Sciatic nerve (tissue), 2 donors: ENCODE results near the gene MLPH. TPM values are rescaled to one million over a fixed set of nuclear protein-coding genes. Genes with fewer than 3 reads are reported as not detected.
A peak's percentile ranks its signal among the peaks of the same experiment; 100 is the strongest.
"Not testable (repeated sequence)": the region's sequence is repeated elsewhere in the genome, so short reads cannot be mapped to it uniquely, and the experiment has no call there.

Experiments
- ATAC-seq: fragments of 200-7000 bp; cut with Tn5 transposase; one replicate; pipeline ENCODE4 v1.9.1; 2020; ENCODE audit warnings: mild to moderate bottlenecking, moderate library complexity
- DNase-seq: peaks from one replicate; pipeline ENCODE4 v3.0.0-alpha.2; 2020; ENCODE audit warnings: low spot score
- intact Hi-C: fragments of 100-400 bp; cut with DNase I; formaldehyde crosslinking; loops from one replicate; pipeline ENCODE4 v1.14.2; 2022
- total RNA-seq: library from RNA; stranded (reverse); fragmentation: NEBNext Ultra II Directional; extraction: Animal tissue kit (Norgen Biotek cat#: 25700); gene quantifications from one replicate; pipeline ENCODE4 v1.2.1, GENCODE V29; 2021
- donor health status: DM: no; HTN: no; CAD: no.
- donor health status: DM: no; HTN: no; CAD: no.

The MLPH gene
- total RNA-seq, 1 donor from 2014 or later: 25.5 TPM

DNA sequence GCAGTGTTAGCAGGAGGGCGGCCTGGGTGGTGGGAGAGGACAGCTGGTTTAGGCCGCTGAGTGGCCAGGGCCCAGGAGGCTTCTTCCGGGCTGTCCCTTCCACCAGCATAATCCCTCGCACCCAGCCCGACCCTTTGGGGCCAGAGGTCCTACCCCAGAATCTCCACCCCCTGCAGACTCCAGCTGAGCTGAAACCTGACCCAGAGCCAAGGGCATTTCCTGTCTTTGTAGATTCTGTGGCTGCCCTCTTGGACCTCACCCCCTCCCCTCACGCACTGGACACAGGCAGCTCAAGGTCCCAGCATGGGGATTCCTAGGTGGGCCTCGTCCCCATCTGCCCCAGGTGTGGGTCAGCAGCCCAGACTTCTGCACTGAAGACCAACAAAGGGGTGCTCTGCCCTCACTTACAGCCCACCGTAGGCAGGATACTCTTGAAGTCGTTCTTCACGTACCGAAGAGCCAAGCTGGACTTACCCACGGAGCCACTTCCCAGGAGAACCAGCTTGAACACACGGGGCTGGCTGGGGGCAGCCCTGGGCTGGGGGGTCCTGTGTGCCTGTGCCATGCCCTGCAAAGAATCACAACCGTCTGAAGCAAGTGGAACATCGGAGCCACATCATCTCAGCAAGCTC, 98.7 kb downstream of the MLPH start:
- ATAC-seq (no peak), DNase-seq (no peak)
- intact Hi-C loops: no loop called here

DNA sequence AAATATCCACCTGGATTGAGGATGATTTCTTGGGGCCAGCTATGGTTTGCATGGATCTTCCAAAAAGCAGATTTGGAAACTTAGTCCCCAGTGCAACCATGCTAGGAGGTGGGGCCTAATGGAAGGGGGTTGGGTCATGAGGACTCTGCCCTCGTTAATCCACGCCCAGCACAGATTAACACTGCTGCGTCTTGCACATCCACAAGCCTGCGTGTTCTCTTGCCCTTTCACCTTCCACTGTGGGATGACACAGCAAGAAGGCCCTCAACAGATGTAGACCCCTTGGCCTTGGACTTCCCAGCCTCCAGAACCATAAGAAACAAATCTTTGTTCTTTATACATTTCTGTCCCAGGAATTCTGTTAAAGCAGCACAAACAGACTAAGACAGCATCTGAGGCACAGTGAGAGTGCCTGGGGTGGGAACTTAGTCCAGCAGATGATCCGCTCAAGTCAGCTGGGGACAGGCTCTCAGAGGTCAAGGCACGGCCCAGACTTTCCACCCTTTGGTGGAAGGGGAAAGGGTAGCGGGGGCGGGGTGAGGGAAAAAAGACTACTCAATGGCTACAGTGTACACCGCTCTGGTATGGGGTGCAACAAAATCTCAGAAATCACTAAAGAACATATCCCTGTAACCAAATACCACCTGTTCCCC, 101.1 kb downstream of the MLPH start:
- intact Hi-C loops: no loop called here
- no peak for DNase-seq
- no peak for ATAC-seq

DNA sequence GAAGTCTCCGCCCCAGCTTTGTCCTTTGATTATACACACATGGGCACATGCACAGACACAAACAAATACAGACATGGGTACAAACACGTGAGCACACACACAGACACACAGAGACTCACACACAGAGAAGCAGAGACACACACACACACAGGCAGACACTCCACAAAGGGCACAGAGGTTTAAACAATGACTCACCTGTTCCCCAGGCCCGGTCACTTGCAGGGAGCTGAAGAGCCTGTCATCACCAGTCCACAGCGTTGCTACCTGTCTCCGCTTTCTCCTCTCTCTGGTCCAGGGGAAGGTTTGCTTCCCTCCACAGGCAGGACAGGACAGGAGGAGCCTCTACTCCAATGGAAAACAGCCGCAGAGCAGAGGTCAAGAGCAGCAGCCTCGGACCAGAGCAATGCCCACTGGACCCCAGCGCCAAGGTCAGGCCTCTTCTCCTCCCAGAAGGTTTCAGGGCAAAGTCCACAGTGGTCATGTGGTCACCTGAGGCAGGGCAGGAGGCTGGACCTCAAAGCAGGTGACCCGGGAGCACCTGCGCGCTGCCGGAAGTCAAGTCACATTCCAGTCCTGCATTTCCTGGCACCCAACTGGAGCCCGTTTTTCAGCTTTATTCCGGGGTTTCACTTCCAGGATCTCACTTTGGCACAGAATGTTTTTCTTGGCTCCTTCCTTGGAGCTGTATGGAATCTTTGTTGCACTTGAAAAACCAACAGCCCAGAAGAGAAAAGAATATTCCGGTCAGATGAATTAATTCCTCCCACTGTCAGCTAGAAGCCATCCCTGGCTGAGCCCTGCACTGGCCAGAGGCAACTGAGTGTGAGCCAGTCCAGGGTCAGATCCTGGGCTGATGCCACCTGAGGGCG, 103.5 kb downstream of the MLPH start, which contains the start of gene RAB17:
Gene RAB17, minus strand, starts transcription at position 463 of the 869 bp plus-strand sequence. CDS start 4,580 bp downstream, outside the sequence.
- intact Hi-C loops: no loop called here
- peak; percentile 31 for ATAC-seq

DNA sequence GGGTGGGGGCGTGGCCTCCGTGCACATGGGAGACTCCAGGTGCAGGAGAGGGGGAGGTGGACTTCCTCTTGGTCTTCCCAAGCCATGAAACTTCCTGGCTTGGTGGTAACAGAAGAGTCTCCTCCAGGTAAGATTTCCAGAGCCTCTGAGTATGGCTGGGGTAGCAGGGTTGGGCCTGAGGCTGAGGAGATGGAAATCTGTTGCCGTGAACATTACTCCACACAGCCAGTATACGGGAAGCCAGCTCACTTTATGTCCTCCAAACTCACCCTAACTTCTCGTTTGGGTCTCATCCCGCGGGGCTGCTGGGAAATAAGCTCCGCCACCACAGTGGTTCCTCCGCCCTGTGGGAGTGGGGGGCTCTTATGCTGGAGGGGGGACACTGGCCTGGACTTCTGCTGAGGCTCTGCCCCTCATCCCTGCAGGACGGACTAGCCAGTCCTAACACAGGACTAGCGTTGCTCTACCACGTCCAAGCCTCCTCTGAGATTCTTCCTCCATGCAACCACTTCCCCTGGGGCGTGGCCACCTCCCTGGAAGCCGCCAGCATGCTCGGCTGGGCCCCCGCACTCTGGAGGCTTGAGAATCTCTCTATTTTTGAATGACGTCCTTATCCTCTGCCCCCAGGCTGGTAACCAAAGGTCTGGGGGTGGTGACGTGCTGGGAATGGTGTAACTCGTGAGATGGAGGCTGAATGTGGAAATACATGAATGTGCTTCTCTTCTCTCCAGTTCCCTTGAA, 104.3 kb downstream of the MLPH start:
- peak; percentile 54 for ATAC-seq
- intact Hi-C loops: no loop called here

More for the DNA sequence above, 103.5 kb downstream of the MLPH start, which contains the start of gene RAB17:
- DNase-seq: no peak

DNA sequence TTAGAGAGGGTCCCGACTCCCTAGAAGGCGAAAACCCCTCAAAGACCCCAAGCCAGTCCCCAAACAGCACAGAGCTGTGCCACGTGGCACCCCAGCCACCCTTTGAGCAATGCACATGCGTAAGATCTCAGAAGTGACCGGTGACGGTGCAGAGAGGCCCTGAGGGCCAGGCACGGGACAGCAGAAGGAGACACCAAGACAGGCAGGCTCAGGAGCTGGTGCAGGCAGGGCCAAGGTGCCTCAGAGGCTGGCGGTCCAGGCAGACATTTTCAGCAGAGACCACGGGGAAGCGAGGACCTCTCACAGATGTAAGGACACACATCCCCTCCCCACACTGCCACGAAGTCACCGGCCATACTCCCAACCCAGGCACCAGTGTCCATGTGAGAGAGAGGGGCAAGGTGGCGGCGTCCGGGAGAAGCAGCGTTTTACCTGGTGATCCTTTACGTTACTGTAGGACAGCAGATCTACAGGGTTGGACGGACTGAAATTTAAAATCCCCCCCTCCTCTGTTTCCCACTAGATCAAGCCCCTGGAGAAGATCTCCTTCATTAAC, 105.5 kb downstream of the MLPH start:
- intact Hi-C loops: no loop called here
- no peak for DNase-seq
- no peak for ATAC-seq

More for the DNA sequence above, 104.3 kb downstream of the MLPH start:
- DNase-seq: no peak

DNA sequence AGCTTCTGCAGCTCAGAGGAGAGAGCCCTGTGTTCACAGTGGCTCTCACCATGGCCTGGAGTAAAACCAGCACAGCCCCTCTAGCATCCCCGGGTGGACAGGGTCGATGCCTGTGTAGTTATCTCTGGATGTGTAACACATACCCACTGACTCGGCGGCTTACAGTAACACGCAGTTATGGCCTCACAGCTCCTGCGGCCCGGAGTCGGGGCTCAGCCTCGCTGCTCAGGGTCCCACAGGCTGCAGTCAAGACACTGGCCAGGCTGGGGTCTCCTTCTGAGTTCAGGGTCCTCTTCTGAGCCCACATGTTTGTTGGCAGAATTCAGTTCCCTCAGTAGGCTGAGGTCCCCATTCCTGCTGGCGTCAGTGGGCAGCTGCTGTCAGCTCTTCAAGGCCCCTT, 106.0 kb downstream of the MLPH start:
- intact Hi-C loops: no loop called here
- no peak for DNase-seq
- no peak for ATAC-seq

DNA sequence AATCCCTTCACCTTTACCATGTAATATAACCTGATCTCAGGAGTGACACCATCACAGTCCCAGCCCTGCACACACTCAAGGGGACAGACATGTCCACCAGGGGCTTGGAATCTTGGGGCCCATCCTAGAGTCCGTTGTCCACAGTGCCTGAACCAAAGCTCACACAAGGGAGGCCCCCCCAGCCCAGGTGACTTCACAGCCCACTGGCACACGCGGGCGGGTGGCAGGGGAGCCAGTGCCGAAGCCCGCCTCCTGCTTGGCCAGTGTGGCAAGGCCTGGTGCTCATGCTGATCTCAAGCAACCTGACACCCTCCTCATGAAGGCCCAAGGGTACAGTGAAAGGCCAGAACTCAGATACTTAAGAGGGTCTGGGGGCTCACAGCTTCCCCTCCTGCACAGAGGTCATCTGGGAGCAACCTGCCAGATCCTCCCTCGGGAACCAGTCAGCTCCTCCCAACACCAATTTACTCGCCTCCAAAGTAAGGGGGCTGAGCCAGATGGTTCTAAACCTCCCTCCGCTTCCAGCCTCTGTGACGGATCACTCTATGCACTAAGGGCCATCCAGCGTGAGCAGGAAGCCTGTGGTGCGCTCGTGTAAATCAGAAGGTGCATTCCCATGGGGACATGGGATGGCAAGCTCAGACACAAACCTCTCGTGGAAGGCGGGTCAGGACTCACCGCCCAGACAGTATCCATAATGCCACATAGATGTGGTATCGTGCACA, 106.7 kb downstream of the MLPH start:
- no peak for DNase-seq
- ATAC-seq: no peak
- intact Hi-C loops: no loop called here

DNA sequence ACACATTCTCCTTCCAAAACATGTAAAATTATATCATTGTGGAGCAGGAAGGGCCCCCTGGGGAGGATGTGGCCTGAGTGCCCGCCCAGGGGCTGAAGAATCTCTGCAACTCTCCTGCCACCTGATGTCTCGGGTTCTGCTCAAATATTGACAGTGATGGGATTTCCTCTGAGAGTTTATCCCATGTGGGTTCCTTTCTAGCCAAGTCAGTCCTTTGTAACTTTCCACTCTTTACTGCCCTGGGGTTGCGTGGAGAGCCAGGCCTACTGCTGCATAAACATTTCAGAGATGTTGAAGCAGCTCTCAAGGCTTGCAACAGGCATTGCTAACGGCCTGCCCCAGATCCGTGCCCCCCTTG, 107.4 kb downstream of the MLPH start:
- intact Hi-C loops: no loop called here
- no peak for ATAC-seq
- DNase-seq: no peak

DNA sequence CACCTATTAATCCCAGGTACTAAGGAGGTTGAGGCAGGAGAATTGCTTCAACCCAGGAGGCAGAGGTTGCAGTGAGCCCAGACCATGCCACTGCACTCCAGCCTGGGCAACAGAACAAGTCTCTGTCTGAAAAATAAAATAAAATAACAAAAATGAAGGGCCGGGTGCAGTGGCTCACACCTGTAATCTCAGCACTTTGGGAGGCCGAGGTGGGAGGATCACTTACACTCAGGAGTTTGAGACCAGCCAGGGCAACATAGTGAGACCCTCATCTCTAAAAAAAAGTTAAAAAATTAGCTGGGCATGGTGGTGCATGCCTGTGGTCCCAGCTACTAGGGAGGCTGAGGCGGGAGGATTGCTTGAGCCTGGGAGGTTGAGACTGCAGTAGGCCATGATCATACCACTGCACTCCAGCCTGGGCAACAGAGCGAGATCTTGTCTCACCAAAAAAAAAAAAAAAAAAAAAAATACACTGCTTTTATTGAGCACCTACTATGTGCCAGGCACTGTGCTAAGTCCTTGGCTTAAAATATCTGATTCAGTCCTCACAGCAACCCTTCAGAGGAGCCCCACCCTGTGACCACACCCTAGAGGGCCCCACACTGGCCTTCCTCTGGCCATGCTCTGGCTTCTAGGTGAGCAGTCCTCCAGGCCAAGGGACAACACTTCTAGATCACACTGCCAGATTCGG, 108.9 kb downstream of the MLPH start:
- ATAC-seq, DNase-seq, intact Hi-C loops: not testable (repeated sequence)

DNA sequence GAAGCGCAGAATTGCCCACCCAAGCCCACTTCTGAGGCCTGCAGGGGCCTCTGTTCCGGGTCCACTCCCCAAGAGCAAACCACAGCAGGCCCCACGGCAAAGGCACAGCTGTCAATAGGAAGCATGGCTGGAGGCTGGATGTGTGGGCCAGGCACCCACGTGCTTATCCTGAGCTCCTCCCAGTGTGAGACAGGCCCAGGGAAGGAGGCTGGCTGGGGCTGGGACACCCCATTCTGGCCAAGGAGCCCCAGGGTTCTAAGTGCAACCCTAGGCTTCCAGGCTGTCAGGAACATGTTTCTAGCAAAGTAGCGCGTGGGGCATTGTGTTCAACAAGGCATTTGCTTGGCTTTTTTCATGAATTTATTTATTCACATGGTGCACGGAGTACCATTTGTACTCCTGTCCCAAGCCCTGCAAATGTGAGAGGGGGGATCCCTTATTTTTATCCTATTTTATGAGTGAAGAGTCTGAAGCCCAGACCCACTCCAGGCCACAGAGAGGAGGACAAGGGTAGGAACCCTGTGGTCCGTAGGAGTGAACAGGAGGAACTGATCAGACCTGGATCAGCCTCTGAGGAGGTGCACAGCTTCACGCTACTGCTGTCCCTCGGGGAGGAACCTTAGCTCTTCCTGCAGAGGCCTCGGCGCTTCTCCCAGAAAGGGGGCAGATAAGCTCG, 109.6 kb downstream of the MLPH start:
- ATAC-seq (no peak), DNase-seq (peak; percentile 45)
- intact Hi-C loops: no loop called here

DNA sequence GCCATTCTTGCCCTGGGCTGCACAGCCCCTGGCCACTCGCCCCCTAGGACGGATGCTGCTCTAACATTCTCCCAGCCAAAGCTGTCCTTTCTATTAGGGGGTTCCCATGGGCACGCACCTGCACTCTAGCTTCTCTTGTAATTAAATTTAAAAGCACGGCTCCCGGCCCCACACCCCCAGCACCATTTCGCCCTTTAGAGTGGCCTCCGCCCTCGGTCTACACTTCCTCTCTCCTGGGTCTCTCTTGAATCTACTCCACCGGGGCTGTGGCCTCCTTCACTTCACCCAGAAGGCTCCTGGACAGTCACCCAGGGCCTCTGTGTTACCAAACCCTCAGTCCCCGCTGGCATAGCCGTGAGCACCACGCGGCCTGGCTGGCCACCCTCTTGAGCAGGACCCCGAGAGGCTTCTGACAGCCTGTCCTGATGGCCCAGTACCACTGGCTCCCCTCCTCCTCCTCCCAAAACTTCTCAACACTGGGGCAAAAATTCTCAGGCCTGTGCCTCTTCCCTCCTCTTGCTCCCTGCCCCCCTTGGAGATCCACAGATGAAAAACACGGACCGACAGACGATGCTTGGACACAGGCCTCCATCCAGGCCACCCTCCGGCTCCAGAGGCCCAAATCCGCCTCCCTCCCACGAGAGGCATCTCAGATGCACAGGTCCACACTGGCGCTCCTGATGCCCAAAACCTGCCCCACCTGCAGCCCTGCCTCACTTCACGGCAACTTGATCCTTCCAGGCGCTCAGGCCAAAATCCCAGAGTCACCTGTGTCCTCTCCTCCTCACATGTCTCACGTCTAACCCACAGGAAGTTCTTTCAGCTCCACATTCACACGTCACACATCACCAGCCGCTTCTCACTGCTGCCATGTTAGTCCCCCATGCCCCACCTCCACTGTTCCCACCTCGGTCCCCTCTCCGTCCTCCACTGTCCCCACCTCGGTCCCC, 110.4 kb downstream of the MLPH start:
- ATAC-seq: no peak
- intact Hi-C loops: no loop called here
- DNase-seq: peak; percentile 30

DNA sequence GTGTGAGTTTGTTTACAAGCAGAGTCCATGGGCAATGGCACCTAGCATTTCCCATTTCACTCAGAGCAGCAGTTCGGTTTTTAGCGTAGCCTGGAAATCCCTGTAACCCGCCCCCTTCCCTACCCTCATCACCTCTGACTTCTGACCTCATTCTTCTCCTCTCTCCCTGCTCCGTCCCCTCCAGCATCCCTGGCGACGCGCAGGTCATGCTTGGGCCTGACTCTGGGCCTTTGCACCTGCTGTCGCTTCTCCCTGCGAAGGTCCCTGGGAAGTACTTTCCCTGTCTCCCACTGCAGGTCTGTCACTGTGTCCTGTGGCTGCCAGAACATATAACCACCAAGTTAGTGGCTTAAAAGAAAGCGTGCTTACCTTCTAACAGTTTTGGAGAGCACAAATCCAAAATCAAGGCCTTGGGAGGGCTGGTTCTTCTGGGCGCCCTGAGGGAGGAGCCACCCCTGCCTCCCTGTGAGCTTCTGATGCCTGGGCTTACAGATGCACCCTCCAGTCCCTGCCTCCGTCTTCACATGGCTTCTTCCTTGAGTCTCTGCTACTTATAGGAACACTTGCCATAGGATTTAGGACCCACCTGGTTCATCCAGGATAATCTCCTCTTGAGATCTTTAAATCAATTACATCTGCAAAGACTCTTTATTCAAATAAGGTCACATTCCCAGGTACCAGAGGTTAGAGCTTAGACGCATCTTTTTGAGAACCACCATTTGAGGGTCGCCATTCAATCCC, 111.6 kb downstream of the MLPH start:
- intact Hi-C loops: no loop called here
- DNase-seq (no peak), ATAC-seq (no peak)

DNA sequence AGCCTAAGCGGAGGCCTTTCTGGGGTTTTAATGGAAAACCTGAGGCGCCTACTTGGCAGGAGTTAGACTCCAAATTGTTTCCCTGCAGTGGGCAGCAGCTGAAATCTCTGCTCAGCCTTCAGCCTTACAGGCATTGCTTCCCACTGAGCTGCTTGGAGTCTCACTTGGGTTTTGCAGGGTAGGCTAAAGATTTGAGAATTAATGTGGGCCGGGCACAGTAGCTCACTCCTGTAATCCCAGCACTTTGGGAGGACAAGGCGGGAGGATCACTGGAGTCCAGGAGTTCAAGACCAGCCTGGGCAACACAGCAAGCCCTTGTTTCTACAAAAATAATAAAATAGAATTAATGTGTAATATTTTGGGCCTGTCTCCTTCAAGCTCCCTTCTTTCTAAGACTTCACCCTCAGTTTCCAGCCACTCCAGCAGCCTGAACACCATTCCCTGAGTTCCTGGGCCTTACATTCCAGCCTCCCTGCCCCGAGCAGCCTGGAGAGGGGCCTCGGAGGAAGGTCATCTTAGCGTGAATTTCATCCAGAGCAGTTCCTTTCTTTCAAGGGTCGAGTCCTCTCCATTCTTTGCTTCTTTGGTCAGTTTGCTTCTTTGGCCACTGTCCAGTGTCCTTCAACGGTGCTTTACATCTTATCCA, 112.5 kb downstream of the MLPH start:
- intact Hi-C loops: no loop called here
- DNase-seq (no peak), ATAC-seq (no peak)

DNA sequence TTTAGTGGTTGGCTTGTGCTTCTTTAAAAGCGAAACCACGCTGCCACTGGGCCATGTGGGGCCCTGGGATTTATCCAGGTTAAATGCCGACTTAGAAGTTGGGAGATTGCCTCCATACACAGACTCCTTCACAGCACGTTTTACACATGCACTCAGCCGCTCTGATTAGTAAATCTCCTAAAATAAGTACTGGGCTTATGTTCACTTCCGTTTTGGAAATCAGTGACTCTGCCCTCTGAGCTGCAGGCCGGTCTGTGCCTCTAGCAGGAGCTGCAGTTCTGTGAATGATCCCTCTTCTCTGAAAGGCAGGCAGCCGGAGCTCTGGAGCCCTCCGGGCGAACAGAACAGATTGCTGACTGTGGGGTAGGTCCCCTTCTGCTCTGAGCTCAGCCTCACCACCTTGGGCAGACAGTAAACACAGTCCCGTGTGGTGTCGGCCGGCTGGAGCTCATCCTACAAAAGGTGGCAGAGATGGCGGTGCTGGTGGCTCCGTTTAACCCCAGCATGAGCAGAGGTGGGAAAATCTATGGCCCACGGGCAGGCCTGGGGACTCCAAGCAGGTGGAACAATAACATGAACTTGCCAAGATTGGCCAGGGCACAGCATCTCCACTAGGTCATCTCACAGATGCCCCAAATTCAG, 113.3 kb downstream of the MLPH start:
- ATAC-seq: peak; percentile 80
- intact Hi-C loops: no loop called here
- peak; percentile 58 for DNase-seq
